Posterior cingulate gyrus (tissue), 11 donors: ENCODE results near the gene SNAPC2.
"Not testable (repeated sequence)": the region's sequence is repeated elsewhere in the genome, so short reads cannot be mapped to it uniquely, and the experiment has no call there.

Source experiments
- DNase-seq, 10 donors: peaks; one replicate each; pipeline versions ENCODE4 v3.0.0 to v3.0.0-alpha.2; 2020 to 2021; ENCODE audit warnings: mixed read lengths in 3 of 10
- intact Hi-C: fragments of 100-400 bp; cut with DNase I; formaldehyde crosslinking; loops from one replicate; pipeline ENCODE4 v1.15.1; 2023

The SNAPC2 gene

DNA sequence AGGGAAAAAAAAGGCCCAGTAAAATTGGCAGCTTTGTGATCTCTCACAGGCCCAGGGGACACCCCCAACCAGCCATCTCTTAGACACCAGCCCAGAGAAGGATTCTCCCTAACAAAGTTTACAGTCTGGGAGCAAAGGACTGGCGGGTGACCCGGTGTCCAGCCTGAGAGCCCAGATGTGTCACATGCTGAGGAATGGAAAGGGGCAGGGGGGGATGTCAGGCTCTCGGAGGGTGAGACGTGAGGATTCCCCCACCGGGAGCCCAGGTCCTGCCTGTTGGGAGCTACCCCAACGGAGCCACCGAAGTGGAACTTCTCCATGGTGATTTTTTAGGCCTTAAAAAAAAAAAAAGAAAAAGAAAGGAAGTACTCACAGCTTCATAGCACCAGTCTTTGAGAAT is 10.6 kb downstream of the SNAPC2 start:
- peak in 1 of 10 donors; percentile 57 for DNase-seq
- intact Hi-C loops, result no loop called here

- DNase-seq, result peak in 6 of 10 donors; percentile 40 to 94 (median 60)
- intact Hi-C loops, result no loop called here
These were observed 11.3 kb downstream of the SNAPC2 start for GRCh38 chr19:7931221-7932061.

GRCh38 chr19:7932276-7932929 is 12.3 kb downstream of the SNAPC2 start:
- peak in 1 of 10 donors; percentile 66 for DNase-seq
- intact Hi-C loops, result no loop called here

GRCh38 chr19:7932930-7933300 is 12.8 kb downstream of the SNAPC2 start:
- DNase-seq, result peak in 1 of 10 donors; percentile 66
- intact Hi-C loops, result no loop called here

DNA sequence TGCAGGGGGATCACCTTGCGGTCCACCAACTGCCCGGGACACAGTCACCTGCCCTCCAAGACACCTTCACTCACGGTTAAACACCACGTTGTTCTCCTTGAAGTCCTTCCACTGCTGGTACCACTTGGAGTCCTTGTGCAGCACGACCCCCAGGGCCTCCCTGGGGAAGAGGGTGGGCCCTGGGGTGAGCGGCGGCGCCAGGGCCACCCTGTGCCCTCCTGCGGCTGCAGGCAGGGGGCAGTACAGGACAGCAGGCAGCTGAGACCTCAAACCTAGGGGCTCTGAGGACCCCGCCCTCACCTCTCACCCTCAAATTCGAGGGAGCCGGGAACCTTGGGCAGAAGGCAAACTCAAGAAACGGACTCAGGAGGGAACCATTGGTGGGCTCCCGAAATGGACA is 13.3 kb downstream of the SNAPC2 start:
- DNase-seq, result peak in 1 of 10 donors; percentile 81
- intact Hi-C loops, result no loop called here

GRCh38 chr19:7933828-7934725 is 13.9 kb downstream of the SNAPC2 start:
- DNase-seq, result peak in 1 of 10 donors; percentile 71
- intact Hi-C loops, result no loop called here

- peak in 1 of 10 donors; percentile 83 for DNase-seq
- intact Hi-C loops, result no loop called here
These were observed 14.6 kb downstream of the SNAPC2 start for GRCh38 chr19:7934766-7935165.

DNA sequence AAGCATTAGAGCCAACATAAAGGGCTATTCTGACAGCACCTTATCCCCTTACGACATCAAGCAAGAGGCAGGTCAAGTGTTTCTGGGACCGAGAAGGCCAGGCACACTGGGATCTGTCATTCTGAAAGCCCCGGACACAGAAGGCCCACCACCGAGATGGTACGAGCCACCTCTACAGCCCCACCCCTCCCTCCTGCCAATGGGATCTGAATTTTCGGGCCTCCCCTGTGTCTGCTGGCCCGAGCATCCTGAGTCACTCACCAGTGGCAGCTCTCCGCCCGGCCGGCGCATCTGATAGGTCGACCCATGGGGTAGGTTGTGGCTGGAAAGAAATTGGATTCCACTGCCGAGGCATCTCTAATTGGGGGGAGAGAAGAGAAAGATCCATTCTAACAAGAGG is 20.7 kb downstream of the SNAPC2 start:
- peak in 1 of 10 donors; percentile 76 for DNase-seq
- intact Hi-C loops, result loop anchor here (5.0 to 10.0 kb wide), 2 partner anchors 214 to 311 kb away; no protein-coding TSS in a partner anchor

DNA sequence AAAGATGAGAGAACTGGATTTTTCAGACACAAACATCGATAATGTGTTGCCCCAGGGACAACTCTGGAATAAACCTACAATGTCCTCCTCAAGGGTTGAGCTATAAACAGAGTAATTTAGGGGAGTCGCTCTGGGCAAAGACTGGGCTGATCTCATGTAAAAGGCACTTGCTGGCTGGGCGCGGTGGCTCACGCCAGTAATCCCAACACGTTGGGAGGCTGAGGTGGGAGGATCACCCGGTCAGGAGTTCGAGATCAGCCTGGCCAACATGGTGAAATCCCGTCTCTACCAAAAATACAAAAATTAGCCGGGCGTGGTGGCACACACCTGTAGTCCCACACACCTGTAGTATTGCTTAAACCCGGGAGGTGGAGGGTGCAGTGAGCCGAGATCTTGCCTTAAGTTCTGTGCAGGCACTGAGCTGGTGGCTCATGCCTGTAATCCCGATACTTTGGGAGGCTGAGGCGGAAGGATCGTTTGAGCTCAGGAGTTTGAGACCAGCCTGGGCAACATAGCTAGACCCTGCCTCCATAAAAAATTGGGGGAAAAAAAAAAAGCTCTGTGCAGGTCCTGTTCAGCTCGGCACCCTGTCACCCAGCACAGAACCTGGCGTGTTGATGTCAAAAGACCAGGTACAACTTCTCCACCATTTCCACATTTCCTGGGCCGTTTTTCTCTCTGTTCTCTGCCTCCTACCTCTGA is 21.9 kb downstream of the SNAPC2 start:
- intact Hi-C loops, result loop anchor here (5.0 to 10.0 kb wide), 2 partner anchors 213 to 310 kb away; no protein-coding TSS in a partner anchor
- peak in 1 of 10 donors; percentile 33 for DNase-seq

DNA sequence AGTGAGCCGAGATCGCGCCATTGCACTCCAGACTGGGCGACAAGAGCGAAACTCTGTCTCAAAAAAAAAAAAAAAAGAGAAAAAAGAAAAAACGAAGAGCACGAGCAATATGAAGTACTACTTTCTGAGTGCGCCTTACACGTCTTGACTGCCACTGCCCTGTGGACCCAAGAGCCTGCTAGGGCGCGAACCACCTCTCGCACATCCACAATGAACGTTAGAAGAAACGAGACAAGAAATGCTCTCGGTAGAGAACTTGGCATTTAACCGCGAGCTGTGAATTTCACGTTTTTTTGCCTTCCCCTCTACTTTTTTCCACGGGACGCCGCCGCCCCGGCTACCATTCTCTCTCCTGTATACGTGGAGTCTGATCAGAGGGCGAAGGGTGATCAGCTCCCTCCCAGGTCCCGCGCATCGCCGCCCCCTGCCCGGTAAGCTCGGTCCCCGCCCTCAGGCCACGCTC is 22.9 kb downstream of the SNAPC2 start:
- intact Hi-C loops, result loop anchor here (1.0 to 10.0 kb wide), 3 partner anchors 62 to 309 kb away; partner anchors contain the start of gene ELAVL1
- DNase-seq, result peak in 1 of 10 donors; percentile 62

- peak; percentile 98 to 100 (median 100) for DNase-seq
- intact Hi-C loops, result loop anchor here (1.0 to 10.0 kb wide), 3 partner anchors 62 to 309 kb away; partner anchors contain the start of gene ELAVL1
These were observed 23.5 kb downstream of the SNAPC2 start, which contains the start of gene TIMM44 for GRCh38 chr19:7943444-7944176. Gene TIMM44, minus strand, starts transcription at chr19:7943666. Its CDS starts 15 bp downstream, at chr19:7943651.

DNA sequence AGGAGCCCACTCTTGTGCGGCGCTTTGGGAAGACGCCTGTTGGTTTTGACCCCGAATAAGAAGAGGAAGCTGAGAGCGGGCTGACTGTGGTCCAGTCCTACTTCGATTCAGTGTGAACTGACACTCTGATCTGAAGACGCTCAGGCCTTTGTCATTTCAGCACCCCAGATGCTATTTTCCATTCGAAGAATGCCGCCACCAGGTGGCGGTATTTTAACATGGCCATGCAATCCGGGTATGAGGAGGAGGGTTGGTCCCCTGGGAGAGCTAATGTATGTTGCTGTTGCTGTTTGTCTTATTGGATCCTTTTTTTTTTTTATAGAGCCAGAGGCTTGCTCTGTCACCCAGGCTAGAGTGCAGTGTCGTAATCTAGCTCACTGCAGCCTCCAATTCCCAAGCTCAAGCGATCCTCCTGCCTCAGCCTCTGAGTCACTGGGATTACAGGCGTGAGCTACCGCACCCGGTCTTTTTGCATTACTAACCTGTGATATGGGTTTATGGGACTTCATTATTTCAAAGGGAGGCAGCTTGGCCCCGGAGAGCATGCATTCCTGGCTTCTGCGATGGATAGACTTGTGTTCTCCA is 24.1 kb downstream of the SNAPC2 start:
- intact Hi-C loops, result loop anchor here (5.0 to 10.0 kb wide), 2 partner anchors 211 to 308 kb away; no protein-coding TSS in a partner anchor
- DNase-seq, result peak; percentile 71 to 97 (median 85)

DNA sequence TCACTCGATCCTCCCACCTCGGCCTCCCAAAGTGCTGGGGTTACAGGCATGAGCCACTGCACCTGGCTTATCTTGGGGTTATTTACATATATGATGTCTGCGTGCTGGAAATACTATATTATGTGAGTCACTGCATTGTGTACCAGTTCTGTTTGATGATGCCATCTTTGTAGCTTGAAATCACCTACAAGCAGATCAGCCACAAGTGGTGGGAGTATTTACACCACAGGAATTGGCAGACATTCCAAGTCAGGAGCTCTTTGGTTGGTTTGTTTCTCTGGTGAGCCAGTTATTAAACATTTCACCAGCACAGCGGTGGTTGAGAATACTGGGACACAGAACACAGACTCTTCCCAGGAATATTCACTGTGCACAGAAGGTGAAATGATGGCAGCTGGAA is 27.8 kb downstream of the SNAPC2 start:
- intact Hi-C loops, result loop anchor here (10.0 kb wide), 1 partner anchor 207 kb away; no protein-coding TSS in a partner anchor
- peak in 1 of 10 donors; percentile 5 for DNase-seq

DNA sequence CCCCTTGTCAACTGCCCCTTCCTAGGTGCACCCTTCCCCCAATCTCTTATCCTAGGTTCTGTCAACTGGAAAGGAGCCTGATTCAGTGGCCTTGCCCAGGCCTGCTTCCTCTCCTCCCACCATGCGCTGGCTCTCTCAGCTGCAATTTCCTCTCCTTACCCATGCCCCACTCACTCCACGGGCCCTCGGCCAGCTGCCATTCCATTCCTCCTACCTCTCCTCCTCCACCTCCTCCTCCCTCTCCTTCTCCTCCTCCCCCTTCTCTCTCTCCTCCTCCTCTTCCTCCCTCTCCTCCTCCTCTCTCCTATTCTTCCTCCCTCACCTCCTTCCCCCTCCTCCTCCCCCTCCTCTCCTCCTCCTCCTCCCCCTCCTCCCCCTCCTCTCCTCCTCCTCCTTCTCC is 32.9 kb downstream of the SNAPC2 start:
- no peak for DNase-seq
- intact Hi-C loops, result no loop called here

DNA sequence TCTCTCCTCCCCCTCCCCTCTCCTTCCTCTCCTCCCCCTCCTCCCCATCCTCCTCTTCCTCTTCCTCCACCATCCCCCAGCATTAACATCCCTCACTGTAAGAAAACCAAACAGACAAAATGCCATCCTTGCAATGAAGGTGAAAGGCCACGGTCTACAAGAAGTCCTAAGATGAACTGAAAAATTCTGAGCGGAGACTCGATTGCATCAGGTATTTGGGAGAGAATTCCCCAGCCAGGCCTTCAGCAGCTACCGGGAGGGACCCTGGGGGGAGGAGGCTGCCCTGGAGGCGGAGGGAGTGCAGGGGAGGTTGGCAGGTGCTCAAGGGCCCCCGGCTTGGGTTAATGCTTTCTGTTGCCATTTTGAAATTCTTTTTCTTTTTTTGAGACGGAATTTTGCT is 33.4 kb downstream of the SNAPC2 start:
- intact Hi-C loops, result no loop called here
- no peak for DNase-seq

GRCh38 chr19:7955696-7956095 is 35.6 kb downstream of the SNAPC2 start:
- peak in 1 of 10 donors; percentile 53 for DNase-seq
- intact Hi-C loops, result no loop called here

- no peak for DNase-seq
- intact Hi-C loops, result no loop called here
These were observed 39.1 kb downstream of the SNAPC2 start for GRCh38 chr19:7959211-7959610.

- DNase-seq, intact Hi-C loops: not testable (repeated sequence)
These were observed 40.9 kb downstream of the SNAPC2 start for GRCh38 chr19:7961082-7961481.
